ENCODE measurements around the gene FRY.

- no peak for TF ChIP-seq CTCF (IDR thresholded peaks at IDR 0.05)
- no peak for TF ChIP-seq POLR2A (IDR thresholded peaks at IDR 0.05)
These were observed 265.6 kb downstream of the FRY start for GRCh38 chr13:32297206-32297605.

Data from heart left ventricle (tissue), 13 donors.